IMR-90 (cell line): Measurements from ENCODE around the gene PTEN. TPM values are rescaled to one million over a fixed set of nuclear protein-coding genes. Genes with fewer than 3 reads are reported as not detected.

ENCODE experiments used
- ATAC-seq: fragments of 200-7000 bp; cut with Tn5 transposase; 2 replicates; pipeline ENCODE4 v1.9.1; 2020; ENCODE audit warnings: low read depth, mild to moderate bottlenecking, moderate library complexity
- BruUV-seq: library from RNA; stranded (reverse); fragments of 400-500 nt; replicated peaks from 2 replicates; lab custom pipeline; 2021; lab: Mats Ljungman, UMichigan
- CTCF ChIA-PET: fragments of 300-600 bp; formaldehyde crosslinking; extraction: SDS; loops from one replicate; lab custom pipeline; 2021; ENCODE audit warnings: antibody characterized with exemption; lab: Yijun Ruan, JAX
- POLR2A ChIA-PET: fragments of 300-600 bp; sonication (Branson Sonifier 250); formaldehyde crosslinking; loops from one replicate; lab custom pipeline; 2022; ENCODE audit warnings: antibody characterized with exemption; ENCODE audit not compliant: unreplicated experiment; lab: Charles Lee
- DNase-seq: peaks from one replicate; pipeline ENCODE4 v3.0.0; 2013
- H2AFZ ChIP-seq: replicated peaks from 2 replicates; pipeline ENCODE3; 2013; ENCODE audit warnings: low read length, mild to moderate bottlenecking; ENCODE audit not compliant: poor library complexity
- H2AK5ac ChIP-seq: 2 replicates; pipeline ENCODE4 v1.6.1; 2013; ENCODE audit warnings: low read depth, low read length, inconsistent platforms
- H2AK9ac ChIP-seq: replicated peaks from 2 replicates; pipeline ENCODE3; 2013; ENCODE audit warnings: mild to moderate bottlenecking, low read depth, low read length, moderate library complexity; ENCODE audit not compliant: poor library complexity
- H2BK120ac ChIP-seq: 2 replicates; pipeline ENCODE4 v1.6.1; 2013; ENCODE audit warnings: low read depth, low read length, inconsistent platforms
- H2BK15ac ChIP-seq: 3 replicates; pipeline ENCODE4 v1.6.1; 2013; ENCODE audit warnings: low read depth, low read length, inconsistent platforms
- H2BK20ac ChIP-seq: 2 replicates; pipeline ENCODE4 v1.6.1; 2013; ENCODE audit warnings: low read depth, mild to moderate bottlenecking, inconsistent platforms, low read length, moderate library complexity
- H2BK5ac ChIP-seq: 2 replicates; pipeline ENCODE4 v1.6.1; 2013; ENCODE audit warnings: mild to moderate bottlenecking, low read depth, low read length, inconsistent platforms; ENCODE audit not compliant: poor library complexity, severe bottlenecking
- H3K14ac ChIP-seq: replicated peaks from 2 replicates; pipeline ENCODE4 v1.6.1; 2013; ENCODE audit warnings: low read depth, low read length, inconsistent platforms
- H3K18ac ChIP-seq: 2 replicates; pipeline ENCODE4 v1.6.1; 2013; ENCODE audit warnings: low read depth, low read length, control low read depth
- H3K23ac ChIP-seq: 2 replicates; pipeline ENCODE4 v1.6.1; 2013; ENCODE audit warnings: low read depth, low read length, inconsistent platforms
- H3K27ac ChIP-seq: 2 replicates; pipeline ENCODE4 v1.5.1; 2013; ENCODE audit warnings: mild to moderate bottlenecking, control low read depth, low read length; ENCODE audit not compliant: insufficient read depth
- H3K27me3 ChIP-seq: 2 replicates; pipeline ENCODE4 v1.6.1; 2013; ENCODE audit warnings: low read length; ENCODE audit not compliant: control insufficient read depth, insufficient read depth
- H3K36me3 ChIP-seq: 2 replicates; pipeline ENCODE4 v1.6.1; 2013; ENCODE audit warnings: low read length, mixed read lengths; ENCODE audit not compliant: control insufficient read depth, insufficient read depth
- H3K4ac ChIP-seq: 2 replicates; pipeline ENCODE4 v1.6.1; 2013; ENCODE audit warnings: low read depth, low read length, inconsistent platforms
- H3K4me1 ChIP-seq: 2 replicates; pipeline ENCODE4 v1.6.1; 2013; ENCODE audit warnings: low read length, mixed read lengths; ENCODE audit not compliant: control insufficient read depth, insufficient read depth
- H3K4me2 ChIP-seq: 2 replicates; pipeline ENCODE4 v1.6.1; 2013; ENCODE audit warnings: low read depth, mild to moderate bottlenecking, control low read depth, low read length, moderate library complexity
- H3K4me3 ChIP-seq: 2 replicates; pipeline ENCODE4 v1.5.1; 2013; ENCODE audit warnings: low read depth, mild to moderate bottlenecking, control low read depth, low read length, moderate library complexity; ENCODE audit not compliant: insufficient read depth
- H3K56ac ChIP-seq: 2 replicates; pipeline ENCODE4 v1.6.1; 2013; ENCODE audit warnings: low read length, inconsistent platforms; ENCODE audit not compliant: insufficient read depth; ENCODE audit errors: extremely low read depth
- H3K79me1 ChIP-seq, 2 experiments: 2 replicates each; pipeline ENCODE4 v1.6.1; 2013; ENCODE audit warnings: low read length in 2 of 2, inconsistent platforms in 1 of 2, low read depth in 1 of 2
- H3K9ac ChIP-seq: 2 replicates; pipeline ENCODE4 v1.6.1; 2013; ENCODE audit warnings: low read depth, low read length, control low read depth
- H3K9me1 ChIP-seq: 2 replicates; pipeline ENCODE4 v1.6.1; 2013; ENCODE audit warnings: low read length, inconsistent platforms; ENCODE audit not compliant: insufficient read depth
- H3K9me3 ChIP-seq: 2 replicates; pipeline ENCODE4 v1.6.1; 2013; ENCODE audit warnings: low read length; ENCODE audit not compliant: control insufficient read depth, insufficient read depth
- H4K20me1 ChIP-seq: 2 replicates; pipeline ENCODE4 v1.6.1; 2013; ENCODE audit warnings: low read length, inconsistent platforms; ENCODE audit not compliant: insufficient read depth
- H4K5ac ChIP-seq: 2 replicates; pipeline ENCODE4 v1.6.1; 2013; ENCODE audit warnings: mild to moderate bottlenecking, low read depth, low read length, control low read depth
- H4K8ac ChIP-seq, 2 experiments: 2 replicates each; pipeline ENCODE4 v1.6.1; 2013; ENCODE audit warnings: low read depth in 2 of 2, low read length in 2 of 2, control low read depth in 1 of 2, inconsistent platforms in 1 of 2
- H4K91ac ChIP-seq: 2 replicates; pipeline ENCODE4 v1.6.1; 2013; ENCODE audit warnings: low read depth, low read length, inconsistent platforms; ENCODE audit not compliant: insufficient read depth
- CHD1 ChIP-seq: IDR thresholded peaks from 2 replicates; pipeline ENCODE4 v1.6.1; 2012; ENCODE audit warnings: low read depth, low read length, improper control_type of control experiment
- FOS ChIP-seq: fragments of 150-350 bp; IDR thresholded peaks from 2 replicates; pipeline ENCODE4 v1.6.1; 2016; ENCODE audit warnings: low read depth, low read length
- MAFK ChIP-seq: IDR thresholded peaks from 2 replicates; pipeline ENCODE4 v1.6.1; 2012; ENCODE audit warnings: low read depth, low read length, improper control_type of control experiment
- MAZ ChIP-seq: IDR thresholded peaks from 2 replicates; pipeline ENCODE4 v1.6.1; 2012; ENCODE audit warnings: low read depth, mild to moderate bottlenecking, low read length, improper control_type of control experiment, moderate library complexity, borderline replicate concordance
- NFE2L2 ChIP-seq: fragments of 150-350 bp; IDR thresholded peaks from 2 replicates; pipeline ENCODE4 v1.6.1; 2016; ENCODE audit warnings: low read depth, mild to moderate bottlenecking, low read length
- POLR2A ChIP-seq: IDR thresholded peaks from 2 replicates; pipeline ENCODE4 v1.6.1; 2012; ENCODE audit warnings: mild to moderate bottlenecking, low read depth, low read length
- RAD21 ChIP-seq: IDR thresholded peaks from 2 replicates; pipeline ENCODE4 v1.6.1; 2012; ENCODE audit warnings: low read length, improper control_type of control experiment
- RCOR1 ChIP-seq: IDR thresholded peaks from 2 replicates; pipeline ENCODE4 v1.6.1; 2012; ENCODE audit warnings: mild to moderate bottlenecking, low read length, improper control_type of control experiment; ENCODE audit not compliant: insufficient replicate concordance
- RFX5 ChIP-seq: IDR thresholded peaks from 2 replicates; pipeline ENCODE4 v1.8.0; 2012; ENCODE audit warnings: low read depth, mild to moderate bottlenecking, low read length, moderate library complexity
- SMC3 ChIP-seq: fragments of 150-350 bp; IDR thresholded peaks from 2 replicates; pipeline ENCODE4 v1.6.1; 2016; ENCODE audit warnings: low read depth, mild to moderate bottlenecking, antibody characterized with exemption, low read length, moderate library complexity
- WGBS, 2 experiments: methylation state at CpG; one replicate each; pipeline versions ENCODE4 v1.1.5 to v1.1.7; 2013; ENCODE audit warnings: missing lambda C conversion rate in 2 of 2; ENCODE audit not compliant: insufficient read length in 1 of 2; ENCODE audit errors: extremely low coverage in 2 of 2; 5-methylcytosine and 5-hydroxymethylcytosine counted together
- dilution Hi-C: fragments of 300-500 bp; cut with HindIII; formaldehyde crosslinking; loops from one replicate; pipeline ENCODE4 v1.14.3; 2018; ENCODE audit warnings: low sequenced_read_pairs; ENCODE audit not compliant: unreplicated experiment
- in situ Hi-C: fragments of 300-500 bp; cut with MboI; formaldehyde crosslinking; loops from 3 replicates; pipeline ENCODE4 v1.14.3; 2019; ENCODE audit warnings: low sequenced_read_pairs, inconsistent platforms, mixed read lengths
- intact Hi-C: fragments of 100-400 bp; cut with micrococcal nuclease; formaldehyde crosslinking; loops from 2 replicates; pipeline ENCODE4 v1.10.0; 2022
- polyA plus RNA-seq, 3 experiments: library from polyadenylated mRNA; depleted of rRNA; stranded (reverse); fragments of >200 nt; gene quantifications; 2 replicates each; pipeline ENCODE4 v1.2.3, GENCODE V29; 2012; ENCODE audit warnings: low replicate concordance in 1 of 3
- total RNA-seq: library from RNA; depleted of rRNA; stranded (reverse); fragments of >200 nt; gene quantifications from 2 replicates; pipeline ENCODE4 v1.2.3, GENCODE V29; 2012
- TF ChIP-seq, protein P1 (sequence below): fragments of 150-350 bp; IDR thresholded peaks from 2 replicates; pipeline ENCODE4 v1.6.1; 2017; ENCODE audit warnings: mild to moderate bottlenecking, antibody characterized with exemption, low read length, low read depth

The PTEN gene
- total and polyA plus RNA-seq, 2 of the 4 experiments (the other 2 are of a cell fraction), result 12.0 to 38.9 TPM

- Histone ChIP-seq H3K56ac (no peak overlapping the region), H3K27ac (peak overlapping the region; percentile 33), H4K5ac (peak overlapping the region; percentile 90), H2BK15ac (peak overlapping the region; percentile 44; the same call in 1 of the 3 replicates), H2BK5ac (peak overlapping the region; percentile 10), H3K14ac (peak overlapping the region; percentile 57), H3K9ac (no peak overlapping the region; the same call in 1 of the 2 replicates), H3K18ac (peak overlapping the region; percentile 86), H3K4me1 (peaks cover 9% of the 10 kb centered on the region), H3K4me2 (no peak overlapping the region; the same call in 1 of the 2 replicates), H3K9me3 (no peaks in the 10 kb centered on the region), H3K27me3 (no peaks in the 10 kb centered on the region), H3K4me3 (no peak overlapping the region), H2AFZ (peak overlapping the region; percentile 60), H4K20me1 (no peaks in the 10 kb centered on the region), H3K4ac (peak overlapping the region; percentile 14), H2AK5ac (no peak overlapping the region), H3K23ac (peak overlapping the region; percentile 44; the same call in 1 of the 2 replicates), H3K36me3 (no peaks in the 10 kb centered on the region), H3K9me1 (0 out of 2 replicates have a peak, but pooled peaks cover 6% of the 10 kb centered on the region), H4K8ac (peak overlapping the region in 1 of 2 experiments; percentile 61; a peak in 2 of 4 replicates), H3K79me1 (no peaks in the 10 kb centered on the region), H2BK120ac (peak overlapping the region; percentile 33), H2AK9ac (no peak overlapping the region), H4K91ac (no peak overlapping the region; the same call in 1 of the 2 replicates), H2BK20ac (peak overlapping the region; percentile 47; the same call in 1 of the 2 replicates)
- ChIA-PET CTCF (no interaction called here), POLR2A (no interaction called here)
- WGBS, 2 experiments, result no CpG with 5 or more reads among the region's 1 CpG
- TF ChIP-seq POLR2A (no peak), RAD21 (no peak), FOS (no peak), SMC3 (no peak), NFE2L2 (no peak), MAFK (no peak), RFX5 (no peak), MAZ (no peak), CHD1 (no peak), RCOR1 (no peak)
- TF ChIP-seq, protein P1, sequence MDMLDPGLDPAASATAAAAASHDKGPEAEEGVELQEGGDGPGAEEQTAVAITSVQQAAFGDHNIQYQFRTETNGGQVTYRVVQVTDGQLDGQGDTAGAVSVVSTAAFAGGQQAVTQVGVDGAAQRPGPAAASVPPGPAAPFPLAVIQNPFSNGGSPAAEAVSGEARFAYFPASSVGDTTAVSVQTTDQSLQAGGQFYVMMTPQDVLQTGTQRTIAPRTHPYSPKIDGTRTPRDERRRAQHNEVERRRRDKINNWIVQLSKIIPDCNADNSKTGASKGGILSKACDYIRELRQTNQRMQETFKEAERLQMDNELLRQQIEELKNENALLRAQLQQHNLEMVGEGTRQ, result no peak
- intact Hi-C loops (no loop called here), dilution Hi-C loops (no loop called here), in situ Hi-C loops (no loop called here)
- no TSS peak for BruUV-seq
- ATAC-seq (peak; percentile 56), DNase-seq (peak; percentile 49)
Measured at GRCh38 chr10:88004451-88004850, 141.0 kb downstream of the PTEN start.
